Uterus (tissue), 4 donors: ENCODE measurements around the gene ZIM2. TPM values are rescaled to one million over a fixed set of nuclear protein-coding genes. Genes with fewer than 3 reads are reported as not detected.

Experiments used
- DNase-seq, 2 donors: peaks; one replicate each; pipeline ENCODE4 v3.0.0-alpha.2; 2019 to 2020
- H3K27ac ChIP-seq, 2 donors: fragments of 200-600 bp; sonication (generic); 1 replicate in 1 of 2; 2 replicates in 1 of 2; pipeline ENCODE4 v1.5.1; 2016 to 2018
- H3K27me3 ChIP-seq, 2 donors: fragments of 200-600 bp; sonication (generic); one replicate each; pipeline ENCODE4 v1.5.1; 2018 to 2019; ENCODE audit warnings: control low read depth in 1 of 2
- H3K36me3 ChIP-seq, 2 donors: fragments of 200-600 bp; sonication (generic); one replicate each; pipeline ENCODE4 v1.5.1; 2019; ENCODE audit warnings: control low read depth in 1 of 2
- H3K4me1 ChIP-seq, 2 donors: fragments of 200-600 bp; sonication (generic); one replicate each; pipeline ENCODE4 v1.5.1; 2018 to 2019; ENCODE audit warnings: control low read depth in 1 of 2
- H3K4me3 ChIP-seq, 2 donors: fragments of 200-600 bp; sonication (generic); 1 replicate in 1 of 2; 2 replicates in 1 of 2; pipeline ENCODE4 v1.5.1; 2018 to 2019; ENCODE audit warnings: mild to moderate bottlenecking in 1 of 2
- H3K9me3 ChIP-seq, 2 donors: fragments of 200-600 bp; sonication (generic); one replicate each; pipeline ENCODE4 v1.5.1; 2019; ENCODE audit warnings: control low read depth in 1 of 2
- POLR2A ChIP-seq, 2 donors: fragments of 450-650 bp; IDR thresholded peaks; one replicate each; pipeline ENCODE4 v1.6.1; 2016; ENCODE audit warnings: antibody characterized with exemption in 2 of 2, mild to moderate bottlenecking in 1 of 2, moderate library complexity in 1 of 2
- intact Hi-C: fragments of 100-400 bp; cut with DNase I; formaldehyde crosslinking; loops from one replicate; pipeline ENCODE4 v1.15.1; 2023; ENCODE audit warnings: low total_unique reads
- total RNA-seq, 4 donors: library from RNA; depleted of rRNA in 3 of 4; stranded (reverse); fragments of >200 nt in 3 of 4; gene quantifications; one replicate each; pipeline versions ENCODE4 v1.1.0 to v1.2.4, GENCODE V29; 2014 to 2023
- TF ChIP-seq, protein P1 (sequence below), 4 experiments: fragments of 200-600 bp in 2 of 4; fragments of 450-650 bp in 2 of 4; sonication (generic) in 2 of 4; IDR thresholded peaks; one replicate each; pipeline ENCODE4 v1.5.1; 2016 to 2019; ENCODE audit warnings: antibody characterized with exemption in 4 of 4, mild to moderate bottlenecking in 2 of 4, moderate library complexity in 1 of 4
- donor health status: DM: yes; HTN: yes; CAD: no.

Gene ZIM2
- total RNA-seq, 4 donors from 2014 or later: 4.9 to 6.0 TPM; not detected in 2

- Histone ChIP-seq H3K27me3 (no peaks in the 10 kb centered on the region), H3K4me1 (no peaks in the 10 kb centered on the region), H3K4me3 (no peak overlapping the region), H3K36me3 (no peaks in the 10 kb centered on the region), H3K9me3 (no peaks in the 10 kb centered on the region), H3K27ac (no peak overlapping the region)
- TF ChIP-seq, protein P1, sequence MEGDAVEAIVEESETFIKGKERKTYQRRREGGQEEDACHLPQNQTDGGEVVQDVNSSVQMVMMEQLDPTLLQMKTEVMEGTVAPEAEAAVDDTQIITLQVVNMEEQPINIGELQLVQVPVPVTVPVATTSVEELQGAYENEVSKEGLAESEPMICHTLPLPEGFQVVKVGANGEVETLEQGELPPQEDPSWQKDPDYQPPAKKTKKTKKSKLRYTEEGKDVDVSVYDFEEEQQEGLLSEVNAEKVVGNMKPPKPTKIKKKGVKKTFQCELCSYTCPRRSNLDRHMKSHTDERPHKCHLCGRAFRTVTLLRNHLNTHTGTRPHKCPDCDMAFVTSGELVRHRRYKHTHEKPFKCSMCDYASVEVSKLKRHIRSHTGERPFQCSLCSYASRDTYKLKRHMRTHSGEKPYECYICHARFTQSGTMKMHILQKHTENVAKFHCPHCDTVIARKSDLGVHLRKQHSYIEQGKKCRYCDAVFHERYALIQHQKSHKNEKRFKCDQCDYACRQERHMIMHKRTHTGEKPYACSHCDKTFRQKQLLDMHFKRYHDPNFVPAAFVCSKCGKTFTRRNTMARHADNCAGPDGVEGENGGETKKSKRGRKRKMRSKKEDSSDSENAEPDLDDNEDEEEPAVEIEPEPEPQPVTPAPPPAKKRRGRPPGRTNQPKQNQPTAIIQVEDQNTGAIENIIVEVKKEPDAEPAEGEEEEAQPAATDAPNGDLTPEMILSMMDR (IDR thresholded peaks at IDR 0.05): no peak
- no peak for TF ChIP-seq POLR2A (IDR thresholded peaks at IDR 0.05)
- intact Hi-C loops: no loop called here
- no peak for DNase-seq
Observed at GRCh38 chr19:56822755-56823154, 17.8 kb downstream of the ZIM2 start.

- intact Hi-C loops: no loop called here
- TF ChIP-seq, protein P1 (IDR thresholded peaks at IDR 0.05): no peak
- no peak for TF ChIP-seq POLR2A (IDR thresholded peaks at IDR 0.05)
- H3K27me3 ChIP-seq: no peaks in the 10 kb centered on the region
- no peak overlapping the region for H3K4me3 ChIP-seq
- H3K36me3 ChIP-seq: no peaks in the 10 kb centered on the region
- no peak for DNase-seq
- no peaks in the 10 kb centered on the region for H3K9me3 ChIP-seq
- H3K27ac ChIP-seq: no peak overlapping the region
- H3K4me1 ChIP-seq: no peaks in the 10 kb centered on the region
Observed at GRCh38 chr19:56821675-56822074, 18.9 kb downstream of the ZIM2 start.

- Histone ChIP-seq H3K27ac (no peak overlapping the region), H3K9me3 (no peaks in the 10 kb centered on the region), H3K27me3 (no peaks in the 10 kb centered on the region), H3K4me3 (no peak overlapping the region), H3K36me3 (no peaks in the 10 kb centered on the region), H3K4me1 (no peaks in the 10 kb centered on the region)
- TF ChIP-seq, protein P1 (IDR thresholded peaks at IDR 0.05): no peak
- TF ChIP-seq POLR2A (IDR thresholded peaks at IDR 0.05): no peak
- DNase-seq: no peak
- intact Hi-C loops: no loop called here
Observed at GRCh38 chr19:56821209-56821608, 19.3 kb downstream of the ZIM2 start.

- no peaks in the 10 kb centered on the region for H3K9me3 ChIP-seq
- H3K4me3 ChIP-seq: no peak overlapping the region
- intact Hi-C loops: no loop called here
- DNase-seq: no peak
- H3K27me3 ChIP-seq: no peaks in the 10 kb centered on the region
- H3K36me3 ChIP-seq: no peaks in the 10 kb centered on the region
- H3K27ac ChIP-seq: no peak overlapping the region
- no peaks in the 10 kb centered on the region for H3K4me1 ChIP-seq
- TF ChIP-seq, protein P1 (IDR thresholded peaks at IDR 0.05): no peak
- TF ChIP-seq POLR2A (IDR thresholded peaks at IDR 0.05): no peak
Observed at GRCh38 chr19:56819166-56819565, 21.4 kb downstream of the ZIM2 start.

GRCh38 chr19:56814656-56815055 is 25.9 kb downstream of the ZIM2 start:
- DNase-seq: no peak
- no peaks in the 10 kb centered on the region for H3K27me3 ChIP-seq
- no peak overlapping the region for H3K4me3 ChIP-seq
- H3K4me1 ChIP-seq: no peaks in the 10 kb centered on the region
- no peaks in the 10 kb centered on the region for H3K36me3 ChIP-seq
- no peaks in the 10 kb centered on the region for H3K9me3 ChIP-seq
- no peak overlapping the region for H3K27ac ChIP-seq
- no peak for TF ChIP-seq POLR2A (IDR thresholded peaks at IDR 0.05)
- TF ChIP-seq, protein P1 (IDR thresholded peaks at IDR 0.05): no peak
- intact Hi-C loops: no loop called here
